Breast epithelium (tissue), 3 donors: Measurements from ENCODE around the gene EPHA6.

Source experiments
- CTCF ChIP-seq, 3 donors: fragments of 450-650 bp; IDR thresholded peaks; one replicate each; pipeline ENCODE4 v1.5.1; 2016 to 2017; ENCODE audit warnings: antibody characterized with exemption in 3 of 3, mild to moderate bottlenecking in 3 of 3, moderate library complexity in 3 of 3
- POLR2A ChIP-seq: fragments of 450-650 bp; IDR thresholded peaks from one replicate; pipeline ENCODE4 v1.6.1; 2016; ENCODE audit warnings: antibody characterized with exemption, mild to moderate bottlenecking, moderate library complexity
- POLR2AphosphoS5 ChIP-seq, 3 donors: sonication (generic); formaldehyde crosslinking; IDR thresholded peaks; one replicate each; pipeline ENCODE4 v1.6.1; 2017; ENCODE audit warnings: antibody characterized with exemption in 3 of 3

- TF ChIP-seq CTCF (IDR thresholded peaks at IDR 0.05) (no peak), POLR2A (no peak), POLR2AphosphoS5 (IDR thresholded peaks at IDR 0.05) (no peak)
Measured at GRCh38 chr3:97241417-97241816, 427.0 kb downstream of the EPHA6 start.
